ENCODE measurements around the gene PAX7.

Gene PAX7

GRCh38 chr1:18794561-18794960, 163.9 kb downstream of the PAX7 start:
- no peak for DNase-seq (ENCODE audit: low read depth in 2 of 2)

- DNase-seq (ENCODE audit: low read depth in 2 of 2) = no peak
Observed at GRCh38 chr1:18795002-18795689, 164.5 kb downstream of the PAX7 start.

DNA sequence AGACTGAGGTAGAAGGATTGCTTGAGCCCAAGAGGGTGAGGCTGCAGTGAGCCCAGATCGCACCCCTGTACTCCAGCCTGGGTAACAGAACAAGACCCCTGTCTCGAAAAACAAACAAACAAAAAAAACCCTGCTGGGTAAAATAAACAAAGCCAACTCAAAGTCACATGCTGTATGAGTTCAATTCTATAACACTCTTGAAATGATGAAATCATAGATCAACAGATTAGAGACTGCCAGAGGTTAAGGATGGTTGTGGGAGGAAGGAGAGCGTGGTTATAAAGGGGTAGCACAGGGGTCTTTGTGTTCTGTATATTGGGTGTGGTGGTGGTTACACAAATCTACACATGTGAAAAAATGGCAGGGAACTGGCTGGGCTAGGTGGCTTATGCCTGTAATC, 166.3 kb downstream of the PAX7 start:
- DNase-seq (ENCODE audit: low read depth in 2 of 2) = no peak
